GM21447 (cell line): ENCODE data around the gene RPTOR.

Source experiments
- ATAC-seq: cut with Tn5 transposase; IDR thresholded peaks from one replicate; pipeline ENCODE4 v1.9.1; 2021; ENCODE audit not compliant: unreplicated experiment

RPTOR gene

DNA sequence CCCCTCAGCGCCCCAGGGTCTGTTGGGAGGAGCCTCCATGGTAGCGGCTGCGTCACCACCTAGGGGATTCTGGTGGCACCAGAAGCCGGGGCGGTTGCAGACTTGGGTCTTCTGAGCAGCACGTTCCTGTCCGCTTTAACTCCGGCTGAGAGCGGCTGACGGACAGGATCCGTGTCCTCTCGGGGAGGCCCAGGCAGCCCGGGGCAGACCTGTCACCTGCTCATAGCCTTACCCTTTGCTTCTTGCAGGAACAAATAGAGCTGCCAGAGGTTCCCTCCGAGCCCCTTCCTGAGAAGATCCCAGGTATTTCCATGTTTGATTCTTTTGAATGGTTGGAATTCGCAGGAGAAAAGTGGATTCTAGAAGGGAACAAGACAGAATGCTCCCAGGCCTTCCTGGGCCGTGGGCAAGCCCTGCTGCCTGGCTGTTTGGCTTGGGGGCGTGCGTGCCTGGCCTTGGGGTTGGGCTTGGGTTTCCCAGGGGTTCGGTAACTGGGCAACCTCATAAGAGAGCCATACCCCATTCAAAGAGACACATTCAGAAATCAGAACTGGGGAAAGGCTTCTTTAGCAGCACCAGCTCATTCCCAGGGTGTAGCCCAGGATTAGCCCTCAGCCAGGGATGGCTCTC, 453.6 kb downstream of the RPTOR start:
- ATAC-seq: no peak

DNA sequence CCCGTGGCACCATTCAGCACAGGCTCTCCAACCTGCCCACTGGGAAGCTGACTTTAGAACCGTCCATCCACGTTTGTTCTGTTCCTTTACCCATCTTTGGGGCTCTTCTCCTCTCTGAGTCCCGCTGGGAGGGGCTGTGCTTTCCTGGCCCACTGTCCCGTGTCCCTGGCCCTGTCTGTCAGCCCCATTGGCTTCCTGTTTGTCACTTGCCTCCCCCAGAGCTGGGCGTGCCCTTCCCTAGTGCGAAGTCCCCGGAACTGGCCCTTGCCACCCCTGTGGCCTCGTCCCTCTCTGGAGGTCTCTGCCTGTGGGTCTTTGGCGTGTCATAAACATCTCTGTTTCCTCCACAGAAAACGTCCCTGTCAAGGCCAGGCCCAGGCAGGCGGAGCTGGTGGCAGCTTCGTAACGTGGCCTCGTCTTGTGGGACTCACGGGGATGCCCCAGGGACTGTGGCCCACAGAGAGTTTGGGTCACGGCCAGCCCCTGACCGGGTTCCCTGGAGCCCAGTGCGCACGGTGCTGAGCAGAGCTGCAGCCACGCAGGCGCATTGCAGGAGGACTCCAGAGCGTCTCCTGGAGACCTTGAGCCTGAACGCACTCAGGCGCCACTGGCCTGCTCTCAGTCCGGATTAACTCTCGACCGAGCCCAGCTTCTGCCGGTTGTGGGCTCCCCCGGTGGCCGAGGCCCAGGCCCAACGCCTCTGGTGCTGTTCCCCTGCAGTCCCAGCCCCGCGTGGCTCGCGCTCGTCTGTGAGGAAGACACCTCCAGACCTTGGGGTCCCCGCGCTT, 454.3 kb downstream of the RPTOR start:
- ATAC-seq: no peak

GRCh38 chr17:80999536-81000333, 455.1 kb downstream of the RPTOR start:
- ATAC-seq: no peak

- no peak for ATAC-seq
Measured at GRCh38 chr17:81000334-81000630, 455.6 kb downstream of the RPTOR start.

GRCh38 chr17:81000631-81001357, 456.2 kb downstream of the RPTOR start:
- no peak for ATAC-seq

GRCh38 chr17:81002013-81002384, 457.4 kb downstream of the RPTOR start:
- ATAC-seq: no peak

DNA sequence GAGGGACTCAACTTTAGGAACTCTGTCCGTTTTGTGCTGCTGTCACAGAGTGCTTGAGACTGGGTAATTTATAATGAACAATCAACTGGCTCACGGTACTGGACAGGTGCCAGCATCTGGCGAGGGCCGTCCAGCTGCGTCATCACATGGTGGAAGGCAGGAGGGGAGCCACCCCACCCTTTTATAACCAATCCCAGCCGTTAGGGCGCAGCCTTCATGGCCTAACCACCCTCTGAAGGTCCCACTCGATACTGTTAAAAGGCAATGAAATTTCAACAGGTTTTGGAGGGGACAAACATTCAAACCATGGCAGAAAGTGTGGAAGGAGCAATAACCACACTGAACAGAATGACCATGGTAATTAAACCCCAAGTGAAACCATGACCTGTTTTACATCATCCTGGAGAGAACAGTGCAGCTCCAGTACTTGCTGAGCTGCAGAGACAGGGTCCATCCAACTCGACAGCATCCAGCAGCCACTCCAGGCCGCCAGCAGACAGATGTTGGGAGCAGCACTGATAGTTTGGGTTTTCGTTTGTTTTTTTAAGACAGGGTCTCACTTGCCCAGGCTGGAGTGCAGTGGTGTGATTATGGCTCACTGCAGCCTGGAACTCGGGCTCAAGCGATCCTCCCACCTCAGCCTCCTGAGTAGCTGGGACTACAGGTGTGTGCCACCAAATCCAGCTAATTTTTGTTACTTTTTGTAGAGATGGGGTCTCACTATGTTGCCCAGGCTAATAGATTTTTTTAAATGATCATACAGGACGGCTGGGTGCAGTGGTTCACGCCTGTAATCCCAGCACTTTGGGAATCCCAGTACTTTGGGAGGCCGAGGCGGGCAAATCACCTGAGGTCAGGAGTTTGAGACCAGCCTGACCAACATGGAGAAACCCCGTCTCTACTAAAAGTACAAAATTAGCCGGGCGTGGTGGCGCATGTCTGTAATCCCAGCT, 458.0 kb downstream of the RPTOR start:
- no peak for ATAC-seq

DNA sequence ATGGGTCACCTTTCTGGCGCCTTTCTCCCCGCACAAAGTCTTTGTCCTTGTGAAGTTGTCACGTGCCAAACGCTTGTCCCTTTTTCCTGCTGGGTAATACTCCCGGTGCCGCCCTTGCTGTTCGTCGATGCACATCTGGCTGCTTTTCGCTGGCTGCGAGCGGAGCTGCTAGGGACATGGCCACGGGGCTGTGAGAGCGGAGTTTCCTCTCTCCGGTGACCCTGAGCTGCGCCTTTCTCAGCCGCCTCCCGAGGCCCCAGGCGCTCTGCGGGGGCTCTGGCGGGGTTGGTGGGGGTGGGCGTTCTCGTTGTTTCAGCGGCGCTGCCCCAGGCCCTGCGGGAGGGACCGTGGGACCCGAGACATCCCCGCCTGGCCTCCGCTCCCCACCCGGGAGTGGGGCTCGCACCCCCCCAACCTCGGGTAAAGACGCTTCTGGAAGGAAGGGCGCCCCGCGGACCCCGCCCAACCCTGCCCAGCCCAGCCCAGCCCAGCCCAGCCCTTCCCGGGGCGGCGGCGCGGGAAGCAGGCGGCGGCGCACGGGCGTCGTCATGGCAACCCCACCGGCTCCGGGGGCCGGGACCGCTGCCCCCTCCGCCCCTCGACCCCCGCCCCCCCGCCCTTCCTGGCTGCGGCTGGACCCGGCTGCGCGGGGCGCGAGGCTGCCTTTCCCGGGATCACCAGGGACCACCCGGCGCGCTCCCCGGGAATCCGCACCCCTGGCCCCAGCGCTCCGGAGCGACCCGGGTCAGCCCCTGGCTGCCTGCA, 459.3 kb downstream of the RPTOR start:
- ATAC-seq: no peak

DNA sequence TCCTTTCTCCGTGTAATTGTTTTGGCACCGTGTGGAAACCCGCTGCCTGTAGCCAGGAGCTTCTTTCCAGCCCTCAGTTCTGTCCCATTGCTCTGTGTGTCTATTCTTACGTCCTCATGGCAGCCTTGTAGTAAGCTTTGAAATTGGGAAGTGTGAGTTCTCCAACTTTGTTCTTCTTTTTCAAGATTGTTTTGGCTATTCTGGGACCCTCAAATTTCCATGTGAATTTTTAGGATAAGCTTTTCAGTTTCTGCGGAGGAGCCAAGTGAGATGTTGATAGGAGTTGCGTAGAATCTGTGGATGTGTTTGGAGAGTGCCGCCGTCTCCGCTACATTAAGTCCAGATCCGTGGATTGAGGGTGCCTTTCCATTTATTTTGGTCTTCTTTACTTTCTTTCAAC, 462.3 kb downstream of the RPTOR start:
- no peak for ATAC-seq

- ATAC-seq: no peak
Measured at GRCh38 chr17:81008140-81008539, 463.5 kb downstream of the RPTOR start.

DNA sequence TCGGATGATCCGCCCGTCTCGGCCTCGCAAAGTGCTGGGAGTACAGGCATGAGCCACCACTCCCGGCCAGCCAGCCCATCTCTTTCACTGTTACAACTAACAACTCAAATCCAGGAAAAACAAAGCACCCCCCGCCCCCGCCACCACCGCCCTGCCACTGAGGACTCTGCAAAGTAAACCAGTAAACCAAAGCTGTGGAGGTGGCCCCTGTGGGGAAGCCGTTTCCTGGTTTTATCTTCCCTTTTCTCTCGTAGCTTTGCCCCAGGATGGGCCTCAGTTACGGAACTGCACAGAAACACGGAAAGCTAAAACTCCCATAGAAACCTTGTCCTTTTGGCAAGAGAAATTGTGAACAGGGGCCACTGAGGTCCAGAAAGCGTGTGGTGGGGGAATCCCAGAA, 464.5 kb downstream of the RPTOR start:
- no peak for ATAC-seq

DNA sequence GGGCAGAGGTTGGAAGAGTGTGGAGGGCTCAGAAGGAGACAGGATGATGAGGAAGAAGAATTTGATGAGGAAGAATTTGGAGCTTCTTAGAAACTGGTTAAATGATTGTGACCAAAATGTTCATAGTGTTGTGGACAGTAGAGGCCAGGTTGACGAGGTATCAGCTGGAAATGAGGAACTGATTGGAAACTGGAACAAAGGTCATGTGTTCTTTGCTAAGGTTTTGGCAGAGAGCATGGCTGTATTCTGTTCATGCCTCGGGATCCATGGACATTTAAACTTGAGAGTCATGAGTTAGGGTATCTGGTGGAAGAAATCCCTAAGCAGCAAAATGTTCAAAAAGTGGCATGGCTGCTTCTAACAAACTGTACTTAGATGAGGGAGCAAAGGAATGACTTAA, 466.3 kb downstream of the RPTOR start:
- no peak for ATAC-seq

GRCh38 chr17:81011951-81012350, 467.3 kb downstream of the RPTOR start:
- ATAC-seq: no peak

DNA sequence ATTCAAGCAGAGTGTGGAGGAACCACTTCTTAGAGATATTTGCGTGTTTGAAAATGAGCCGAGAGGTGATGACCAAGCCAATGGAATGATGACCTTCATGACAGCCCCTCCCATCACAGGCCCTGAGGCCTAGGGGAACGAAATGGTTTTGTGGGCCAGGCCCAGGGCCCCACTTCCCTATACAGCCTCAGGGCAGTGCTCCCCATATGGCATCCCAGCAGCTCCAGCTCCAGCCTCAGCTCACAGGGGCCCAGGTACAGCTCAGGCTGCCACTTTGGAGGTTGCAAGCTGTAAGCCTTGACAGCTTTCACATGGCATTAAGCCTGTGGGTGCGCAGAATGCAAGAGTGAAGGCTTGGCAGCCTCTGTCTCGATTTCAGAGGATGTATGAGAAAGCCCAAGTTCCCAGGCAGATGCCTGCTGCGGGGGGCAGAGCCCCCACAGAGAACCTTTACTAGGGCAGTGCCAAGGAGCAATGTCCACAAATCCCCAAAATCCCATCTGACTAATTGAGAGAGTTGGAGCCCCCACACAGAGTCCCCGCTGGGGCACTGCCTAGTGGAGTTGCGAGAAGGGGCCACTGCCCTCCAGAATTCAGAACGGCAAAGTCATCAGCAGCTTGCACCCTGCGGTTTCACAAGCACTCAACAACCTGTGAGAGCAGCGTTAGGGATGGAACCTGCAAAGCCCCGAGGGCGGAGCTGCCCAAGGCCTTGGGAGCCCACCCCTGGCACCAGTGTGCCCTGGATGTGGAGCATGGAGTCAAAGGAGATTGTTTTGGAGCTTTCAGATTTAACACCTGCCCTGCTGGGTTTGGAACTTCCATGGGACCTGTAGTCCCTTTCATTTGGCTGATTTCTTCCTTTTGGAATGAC, 468.2 kb downstream of the RPTOR start:
- no peak for ATAC-seq

DNA sequence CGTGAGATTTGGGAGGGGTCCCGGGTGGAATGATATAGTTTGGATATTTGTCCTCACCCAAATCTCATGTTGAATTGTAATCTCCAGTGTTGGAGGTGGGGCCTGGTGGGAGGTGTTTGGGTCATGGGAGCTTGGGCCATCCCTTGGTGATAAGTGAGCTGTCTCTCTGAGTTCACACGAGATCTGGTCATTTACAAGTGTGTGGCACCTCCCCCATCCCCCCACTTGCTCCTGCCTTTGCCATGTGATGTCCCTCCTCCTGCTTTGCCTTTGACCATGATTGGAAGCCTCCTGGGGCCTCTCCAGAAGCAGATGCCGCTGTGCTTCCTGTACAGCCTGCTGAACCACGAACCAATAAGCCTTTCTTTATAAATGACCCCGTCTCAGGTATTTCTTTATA, 469.0 kb downstream of the RPTOR start:
- no peak for ATAC-seq

- no peak for ATAC-seq
Measured at GRCh38 chr17:81015136-81015535, 470.5 kb downstream of the RPTOR start.
